ENCODE results near the gene GALE.

The GALE gene

DNA sequence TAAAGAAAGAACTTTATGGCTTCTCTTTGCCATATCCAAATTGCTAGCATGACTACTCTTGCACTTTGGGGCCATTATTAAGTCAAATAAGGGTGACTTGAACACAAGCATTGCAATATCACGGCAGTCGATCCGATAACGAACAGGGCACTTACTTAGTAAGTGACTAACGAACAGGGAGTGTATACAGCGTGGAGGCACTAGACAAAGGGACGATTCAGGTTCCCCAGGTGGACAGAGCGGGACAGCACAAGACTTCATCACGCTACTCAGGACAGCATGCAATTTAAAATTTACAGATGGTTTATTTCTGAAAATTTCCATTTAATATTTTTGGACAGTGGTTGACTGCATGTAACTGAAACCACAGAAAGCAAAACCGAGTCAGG, 27.7 kb downstream of the GALE start:
- no peak for DNase-seq (ENCODE audit: extremely low read depth, low read depth)

DNA sequence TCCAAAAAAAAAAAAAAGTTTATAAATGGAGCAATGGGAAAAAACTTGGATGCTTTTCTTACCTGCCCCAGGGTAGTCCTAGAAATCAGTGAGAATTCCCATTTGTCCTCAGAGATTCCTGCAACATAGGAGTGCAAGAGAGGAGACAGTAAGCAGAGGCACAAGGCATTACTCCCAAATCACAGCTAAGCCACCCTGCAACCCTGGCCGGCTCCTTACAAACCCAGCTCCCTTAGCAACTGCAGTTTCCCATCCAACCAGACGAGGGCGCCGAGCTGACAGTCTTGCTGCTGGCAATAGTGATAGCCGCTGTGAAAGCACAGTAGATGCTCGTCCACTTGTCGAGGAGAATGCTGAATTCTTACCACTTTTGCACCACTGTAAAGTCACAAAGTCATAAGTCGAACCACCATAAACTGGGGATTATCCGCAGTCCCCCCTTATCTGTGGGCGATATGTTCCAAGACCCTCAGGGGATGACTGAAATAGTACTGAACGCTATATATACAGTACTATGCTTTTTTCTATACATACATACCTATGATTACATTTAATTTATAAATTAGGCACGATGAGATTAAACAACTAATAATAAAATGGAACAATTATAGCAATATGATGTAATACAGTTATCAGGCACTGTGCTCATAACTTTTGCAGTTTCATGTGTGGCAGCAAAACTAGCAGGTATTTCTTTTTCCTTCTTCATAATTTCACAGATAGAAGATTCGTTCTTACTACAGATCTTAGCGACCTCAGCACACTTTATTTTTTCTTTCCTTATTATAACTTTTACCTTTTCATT, 28.3 kb downstream of the GALE start:
- peak; percentile 53 for DNase-seq (ENCODE audit: extremely low read depth, low read depth)
- TF ChIP-seq, protein P1, sequence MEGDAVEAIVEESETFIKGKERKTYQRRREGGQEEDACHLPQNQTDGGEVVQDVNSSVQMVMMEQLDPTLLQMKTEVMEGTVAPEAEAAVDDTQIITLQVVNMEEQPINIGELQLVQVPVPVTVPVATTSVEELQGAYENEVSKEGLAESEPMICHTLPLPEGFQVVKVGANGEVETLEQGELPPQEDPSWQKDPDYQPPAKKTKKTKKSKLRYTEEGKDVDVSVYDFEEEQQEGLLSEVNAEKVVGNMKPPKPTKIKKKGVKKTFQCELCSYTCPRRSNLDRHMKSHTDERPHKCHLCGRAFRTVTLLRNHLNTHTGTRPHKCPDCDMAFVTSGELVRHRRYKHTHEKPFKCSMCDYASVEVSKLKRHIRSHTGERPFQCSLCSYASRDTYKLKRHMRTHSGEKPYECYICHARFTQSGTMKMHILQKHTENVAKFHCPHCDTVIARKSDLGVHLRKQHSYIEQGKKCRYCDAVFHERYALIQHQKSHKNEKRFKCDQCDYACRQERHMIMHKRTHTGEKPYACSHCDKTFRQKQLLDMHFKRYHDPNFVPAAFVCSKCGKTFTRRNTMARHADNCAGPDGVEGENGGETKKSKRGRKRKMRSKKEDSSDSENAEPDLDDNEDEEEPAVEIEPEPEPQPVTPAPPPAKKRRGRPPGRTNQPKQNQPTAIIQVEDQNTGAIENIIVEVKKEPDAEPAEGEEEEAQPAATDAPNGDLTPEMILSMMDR (IDR thresholded peaks at IDR 0.05; ENCODE audit: low read depth, low read length) = peak; percentile 99

More for the DNA sequence above, 27.7 kb downstream of the GALE start:
- TF ChIP-seq, protein P1 (IDR thresholded peaks at IDR 0.05; ENCODE audit: low read depth, low read length) = no peak

DNA sequence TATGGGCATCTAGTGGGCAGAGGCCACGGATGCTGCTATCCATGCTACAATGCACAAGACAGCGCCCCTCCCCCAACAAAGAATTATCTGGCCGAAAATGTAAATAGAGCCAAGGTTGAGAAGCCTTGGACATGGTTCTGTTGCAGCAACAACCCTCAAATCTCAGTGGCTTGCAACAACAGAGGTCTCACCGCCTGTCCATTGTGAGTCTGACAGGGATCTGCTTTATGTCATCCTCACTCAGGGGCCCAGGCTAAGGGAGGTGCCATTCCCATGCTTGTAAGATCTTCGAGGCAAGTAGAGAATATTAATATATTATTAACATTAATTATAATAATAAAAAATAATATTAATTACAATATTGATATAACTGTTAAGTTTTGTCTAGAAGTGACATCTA, 31.8 kb downstream of the GALE start:
- DNase-seq (ENCODE audit: extremely low read depth, low read depth) = no peak
- TF ChIP-seq, protein P1 (IDR thresholded peaks at IDR 0.05; ENCODE audit: low read depth, low read length) = no peak

GRCh38 chr1:23763041-23763577, 37.4 kb downstream of the GALE start:
- TF ChIP-seq, protein P1 (IDR thresholded peaks at IDR 0.05; ENCODE audit: low read depth, low read length) = no peak

DNA sequence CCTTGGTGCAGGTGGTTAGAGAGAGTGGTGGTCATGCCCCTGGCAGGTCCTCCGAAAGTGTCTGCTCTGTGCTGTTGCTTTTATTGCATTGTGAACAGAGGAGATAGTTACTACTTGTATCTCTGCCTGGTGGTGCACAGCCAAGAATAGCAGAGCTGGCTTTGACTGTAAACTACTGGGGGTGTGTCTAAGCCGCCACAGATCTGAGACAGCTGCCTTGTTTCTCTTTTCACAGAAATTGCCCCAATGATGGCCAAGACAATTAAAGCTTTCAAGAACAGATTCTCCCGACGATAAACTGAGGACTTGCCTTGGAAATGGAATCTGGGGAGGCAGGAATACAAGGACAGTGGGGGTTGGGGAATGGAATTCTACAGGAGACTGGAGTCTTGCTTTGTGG, 41.3 kb downstream of the GALE start:
- no peak for DNase-seq (ENCODE audit: extremely low read depth, low read depth)
- TF ChIP-seq, protein P1 (IDR thresholded peaks at IDR 0.05; ENCODE audit: low read depth, low read length) = no peak

More at GRCh38 chr1:23763041-23763577, 37.4 kb downstream of the GALE start:
- DNase-seq (ENCODE audit: extremely low read depth, low read depth) = peak; percentile 66

DNA sequence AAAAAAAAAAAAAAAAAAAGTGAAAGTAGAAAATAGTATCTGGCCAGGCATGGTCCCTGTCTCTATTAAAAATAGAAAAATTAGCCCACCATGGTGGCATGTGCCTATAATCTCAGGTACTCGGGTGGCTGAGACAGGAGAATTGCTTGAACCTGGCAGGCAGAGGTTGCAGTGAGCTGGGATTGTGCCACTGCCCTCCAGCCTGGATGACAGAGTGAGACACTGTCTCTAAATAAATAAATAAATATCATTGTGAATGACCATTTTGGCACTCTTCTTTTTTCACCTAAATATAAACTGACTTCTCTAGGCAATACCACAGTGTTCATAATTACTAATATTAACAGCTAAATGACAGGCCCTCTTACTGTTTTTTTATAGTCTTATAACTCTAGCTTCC, 42.7 kb downstream of the GALE start:
- TF ChIP-seq, protein P1 (IDR thresholded peaks at IDR 0.05; ENCODE audit: low read depth, low read length) = no peak
- no peak for DNase-seq (ENCODE audit: extremely low read depth, low read depth)

- TF ChIP-seq, protein P1 (IDR thresholded peaks at IDR 0.05; ENCODE audit: low read depth, low read length) = no peak
- DNase-seq (ENCODE audit: extremely low read depth, low read depth) = no peak
These were observed 43.9 kb downstream of the GALE start for GRCh38 chr1:23756676-23757075.
